Cardiac septum (tissue), 1 donor: Measurements from ENCODE around the gene CYP3A5. TPM values are rescaled to one million over a fixed set of nuclear protein-coding genes. Genes with fewer than 3 reads are reported as not detected.
"Not testable (repeated sequence)": the region's sequence is repeated elsewhere in the genome, so short reads cannot be mapped to it uniquely, and the experiment has no call there.

Experiments
- DNase-seq: peaks from one replicate; pipeline ENCODE4 v3.0.0-alpha.2; 2020; ENCODE audit warnings: low spot score
- intact Hi-C: fragments of 100-400 bp; cut with DNase I; formaldehyde crosslinking; loops from one replicate; pipeline ENCODE4 v1.14.0; 2022
- total RNA-seq: library from RNA; stranded (reverse); fragmentation: NEBNext Ultra II Directional; extraction: Animal tissue kit (Norgen Biotek cat#: 25700); gene quantifications from one replicate; pipeline ENCODE4 v1.2.1, GENCODE V29; 2021
- donor health status: DM: no; HTN: no; CAD: no.

Gene CYP3A5
- total RNA-seq, 1 donor from 2014 or later, result 0.13 TPM

DNA sequence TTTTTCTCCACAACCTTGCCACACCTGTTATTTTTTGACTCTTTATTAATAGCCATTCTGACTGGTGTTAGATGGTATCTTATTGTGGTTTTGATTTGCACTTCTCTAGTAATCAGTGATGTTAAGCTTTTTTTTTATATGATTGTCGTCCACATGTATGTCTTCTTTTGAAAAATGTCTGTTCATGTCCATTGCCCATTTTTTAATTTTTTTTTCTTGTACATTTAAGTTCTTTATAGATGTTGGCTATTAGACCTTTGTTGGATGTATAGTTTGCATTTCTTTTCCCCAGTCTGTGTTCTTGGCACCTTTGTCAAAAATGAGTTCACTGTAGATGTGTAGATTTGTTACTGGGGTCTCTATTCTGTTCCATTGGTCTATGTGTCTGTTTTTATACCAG is 34.2 kb downstream of the CYP3A5 start:
- intact Hi-C loops, result no loop called here
- DNase-seq, result no peak

GRCh38 chr7:99644431-99644830 is 35.4 kb downstream of the CYP3A5 start:
- DNase-seq, result no peak
- intact Hi-C loops, result no loop called here

- intact Hi-C loops, result no loop called here
- DNase-seq, result no peak
Observed at GRCh38 chr7:99643464-99643863, 36.3 kb downstream of the CYP3A5 start.

- intact Hi-C loops, result no loop called here
- DNase-seq, result no peak
Observed at GRCh38 chr7:99642027-99642426, 37.8 kb downstream of the CYP3A5 start.

DNA sequence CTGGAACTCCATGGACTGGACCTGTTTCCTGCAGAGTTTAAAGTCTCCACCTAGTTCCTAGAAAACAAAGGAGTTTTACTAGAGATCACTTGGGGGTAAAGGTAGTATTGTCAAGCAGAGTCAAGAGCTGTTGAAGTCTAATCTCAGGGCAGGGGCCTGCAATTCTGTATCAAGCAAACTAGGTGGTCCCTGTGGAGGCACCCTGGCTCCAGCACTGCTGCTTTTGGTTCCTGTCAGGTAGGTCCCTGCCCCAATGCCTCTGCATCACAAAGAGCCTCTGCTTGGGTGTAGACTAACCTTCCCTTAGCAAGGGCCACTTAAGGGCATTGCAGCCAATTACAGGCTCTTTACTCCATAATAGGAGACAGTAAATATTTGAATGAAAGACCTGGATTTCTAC is 40.5 kb downstream of the CYP3A5 start:
- intact Hi-C loops, result no loop called here
- DNase-seq, result no peak

DNA sequence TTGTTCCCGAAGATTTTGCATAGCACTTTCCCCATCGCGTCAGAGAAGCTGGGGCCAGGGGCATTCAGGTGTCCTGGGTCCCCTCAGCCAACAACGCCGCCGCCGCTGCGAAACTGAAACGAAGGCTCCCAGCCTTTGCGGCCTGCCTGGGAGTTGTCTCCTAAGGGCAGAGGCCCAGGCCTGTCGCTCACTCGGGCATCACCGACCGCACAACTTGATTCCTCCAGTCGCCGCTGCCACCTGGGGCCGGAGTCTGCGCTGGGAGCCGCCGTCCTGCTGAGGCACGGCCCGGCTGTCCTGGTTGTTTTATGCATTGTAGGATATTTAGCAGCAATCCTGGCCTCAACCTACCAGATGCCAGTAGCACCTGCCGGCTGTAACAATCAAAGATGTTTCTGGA is 41.1 kb downstream of the CYP3A5 start:
- intact Hi-C loops, result no loop called here
- DNase-seq, result no peak

DNA sequence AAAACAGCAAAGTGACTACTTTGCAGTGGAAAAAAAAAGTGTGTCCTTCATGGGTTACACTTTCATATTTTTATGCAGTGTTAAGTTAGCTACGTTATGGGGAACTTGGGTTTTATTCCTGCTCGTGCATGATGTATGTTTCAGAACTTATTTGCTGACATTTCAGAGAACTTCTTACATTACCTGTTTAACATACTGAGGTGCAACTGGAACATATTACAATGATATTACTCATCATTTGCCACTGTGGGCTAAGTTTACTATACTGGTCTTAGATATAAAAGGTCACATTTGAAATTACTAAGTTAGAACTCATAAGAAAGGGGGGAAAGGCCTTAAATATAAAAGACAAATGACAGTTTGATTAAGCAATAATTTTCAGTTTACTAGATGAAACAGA is 42.4 kb downstream of the CYP3A5 start:
- intact Hi-C loops, DNase-seq: not testable (repeated sequence)

DNA sequence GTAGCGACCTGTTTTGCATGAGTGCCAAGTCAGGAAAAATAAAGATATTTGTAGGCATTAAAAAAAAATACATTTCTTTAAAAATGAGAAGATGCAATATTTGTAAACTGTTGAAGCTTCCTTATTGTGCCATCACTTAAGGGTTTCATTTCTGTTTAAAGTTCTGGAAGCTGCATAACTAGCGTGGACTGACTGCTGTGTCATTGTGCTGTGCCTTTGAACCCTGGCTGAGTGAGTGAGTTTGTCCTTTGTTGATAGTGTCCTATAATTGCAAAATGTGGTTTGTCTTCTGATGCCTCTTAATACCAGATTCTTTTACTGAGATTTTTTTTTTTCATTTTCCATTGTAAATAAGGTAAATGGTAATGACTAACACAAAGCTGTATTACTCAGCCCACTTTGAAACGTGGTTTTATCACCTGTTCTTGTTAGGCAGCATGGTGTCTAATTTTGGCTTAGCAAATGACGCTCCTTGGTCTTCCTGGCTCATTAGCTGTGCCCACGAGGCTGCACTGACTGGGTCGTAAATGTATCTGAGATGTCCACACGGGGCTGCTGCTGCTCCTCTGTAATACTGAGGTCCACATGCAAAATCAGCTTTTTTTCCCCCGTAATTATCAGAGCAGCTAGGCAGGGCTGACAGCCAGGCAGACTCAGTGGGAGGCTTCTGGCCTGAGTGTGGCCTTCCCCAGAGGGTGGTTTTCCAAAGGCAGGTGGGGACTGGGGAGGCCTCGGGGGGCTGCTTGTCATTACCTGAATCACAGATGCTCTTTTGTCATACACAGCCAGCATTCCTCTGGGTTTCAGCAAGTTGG is 48.3 kb downstream of the CYP3A5 start:
- DNase-seq, result no peak
- intact Hi-C loops, result no loop called here

DNA sequence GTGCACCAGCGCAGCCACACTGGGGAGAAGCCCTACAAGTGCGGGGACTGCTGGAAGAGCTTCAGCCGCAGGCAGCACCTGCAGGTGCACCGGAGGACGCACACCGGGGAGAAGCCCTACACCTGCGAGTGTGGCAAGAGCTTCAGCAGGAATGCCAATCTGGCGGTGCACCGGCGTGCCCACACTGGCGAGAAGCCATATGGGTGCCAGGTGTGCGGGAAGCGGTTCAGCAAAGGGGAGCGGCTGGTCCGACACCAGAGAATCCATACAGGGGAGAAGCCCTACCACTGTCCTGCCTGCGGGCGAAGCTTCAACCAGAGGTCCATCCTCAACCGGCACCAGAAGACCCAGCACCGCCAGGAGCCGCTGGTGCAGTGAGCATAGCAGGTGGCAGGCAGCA is 50.2 kb downstream of the CYP3A5 start:
- intact Hi-C loops, result no loop called here
- no peak for DNase-seq

- intact Hi-C loops, result no loop called here
- DNase-seq, result no peak
Observed at GRCh38 chr7:99628471-99629465, 51.0 kb downstream of the CYP3A5 start.

GRCh38 chr7:99627513-99627912 is 52.3 kb downstream of the CYP3A5 start:
- intact Hi-C loops, result no loop called here
- DNase-seq, result no peak

DNA sequence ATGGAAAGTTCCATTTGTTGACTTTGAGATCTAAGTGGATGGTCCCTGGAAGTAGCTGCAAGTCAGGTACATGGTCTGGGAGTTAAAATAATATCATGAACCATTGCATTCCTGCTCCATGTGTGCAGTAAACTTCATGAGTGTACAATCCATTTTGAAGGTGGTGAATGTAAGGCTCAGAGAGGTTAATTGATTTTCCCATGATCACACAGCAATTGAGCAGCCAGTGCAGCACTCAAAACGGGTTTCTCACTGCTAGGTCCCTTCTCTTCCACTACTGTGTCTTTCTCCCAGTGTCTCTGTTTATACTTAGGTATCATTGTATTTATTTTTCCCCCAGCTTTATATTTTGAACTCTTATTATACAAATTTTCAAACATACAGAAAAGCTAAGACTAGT is 53.1 kb downstream of the CYP3A5 start:
- DNase-seq, result no peak
- intact Hi-C loops, result no loop called here

- no peak for DNase-seq
- intact Hi-C loops, result no loop called here
Observed at GRCh38 chr7:99625961-99626360, 53.8 kb downstream of the CYP3A5 start.

DNA sequence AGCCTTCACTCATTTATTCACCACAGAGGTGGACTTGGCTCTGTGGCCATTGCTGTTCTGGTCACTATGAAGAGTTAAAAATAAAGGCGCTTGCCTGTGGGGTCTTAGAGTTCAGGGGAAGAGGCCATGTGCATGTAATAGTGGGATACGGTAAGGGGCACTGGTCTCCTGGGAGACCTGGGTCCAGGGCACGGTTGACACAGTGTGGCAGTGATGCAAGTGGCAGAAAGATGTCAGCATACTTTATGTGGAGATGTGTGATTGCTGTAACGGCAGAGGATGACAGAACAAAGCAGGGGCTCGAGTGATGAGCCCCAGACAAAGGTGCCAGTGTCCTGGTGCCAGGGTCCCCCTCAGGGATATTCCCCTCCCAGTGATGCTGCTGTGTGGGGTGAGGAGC is 54.5 kb downstream of the CYP3A5 start:
- no peak for DNase-seq
- intact Hi-C loops, result no loop called here

GRCh38 chr7:99624484-99624883 is 55.3 kb downstream of the CYP3A5 start:
- DNase-seq, result no peak
- intact Hi-C loops, result no loop called here

GRCh38 chr7:99623702-99624447 is 55.9 kb downstream of the CYP3A5 start:
- DNase-seq, result no peak
- intact Hi-C loops, result no loop called here

GRCh38 chr7:99623091-99623693 is 56.6 kb downstream of the CYP3A5 start:
- intact Hi-C loops, result no loop called here

DNA sequence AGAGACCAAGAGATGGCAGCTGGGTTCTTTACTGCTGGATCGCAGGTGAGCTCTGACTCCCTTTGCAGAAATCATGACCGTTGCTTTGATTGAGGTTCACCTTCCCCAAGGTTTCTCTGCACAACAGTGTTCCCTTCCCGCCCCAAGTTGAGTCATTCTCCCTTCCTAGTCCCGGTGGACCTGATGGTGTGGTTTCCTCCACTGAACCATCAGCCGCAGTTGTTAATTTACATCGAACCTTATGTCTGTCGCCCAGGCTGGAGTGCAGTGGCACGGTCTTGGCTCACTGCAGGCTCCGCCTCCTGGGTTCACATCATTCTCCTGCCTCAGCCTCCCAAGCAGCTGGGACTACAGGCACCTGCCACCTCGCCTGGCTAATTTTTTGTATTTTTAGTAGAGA is 57.2 kb downstream of the CYP3A5 start:
- DNase-seq, result no peak
- intact Hi-C loops, result no loop called here

More at GRCh38 chr7:99623091-99623693, 56.6 kb downstream of the CYP3A5 start:
- no peak for DNase-seq

- intact Hi-C loops, result no loop called here
- no peak for DNase-seq
Observed at GRCh38 chr7:99621271-99621670, 58.5 kb downstream of the CYP3A5 start.
